IPS-NIHi7 (cell line): Measurements from ENCODE around the gene HERC3.
"Not testable (repeated sequence)": the region's sequence is repeated elsewhere in the genome, so short reads cannot be mapped to it uniquely, and the experiment has no call there.

ENCODE experiments used
- DNase-seq: peaks from one replicate; pipeline ENCODE4 v3.0.0; 2012; ENCODE audit warnings: mixed read lengths; ENCODE audit errors: extremely low spot score

HERC3 gene

DNA sequence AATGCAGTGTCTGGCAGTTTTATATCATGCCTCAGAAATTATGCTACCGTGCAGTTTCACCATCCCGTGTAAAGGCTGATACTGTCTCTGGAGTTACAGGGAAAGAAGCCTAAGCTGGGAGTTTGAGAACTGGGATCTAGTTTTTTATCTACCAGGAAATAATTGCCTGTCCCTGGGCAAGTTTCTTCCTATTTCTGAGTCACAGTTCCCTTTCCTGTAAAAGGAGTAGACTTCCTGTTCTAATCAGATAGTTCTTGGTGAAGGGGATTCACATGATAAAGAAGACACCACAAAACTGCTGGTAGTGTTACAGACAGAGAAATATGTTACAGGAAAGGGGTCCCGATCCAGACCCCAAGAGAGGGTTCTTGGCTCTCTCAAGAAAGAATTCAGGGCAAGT, 17.1 kb downstream of the HERC3 start:
- DNase-seq: no peak

DNA sequence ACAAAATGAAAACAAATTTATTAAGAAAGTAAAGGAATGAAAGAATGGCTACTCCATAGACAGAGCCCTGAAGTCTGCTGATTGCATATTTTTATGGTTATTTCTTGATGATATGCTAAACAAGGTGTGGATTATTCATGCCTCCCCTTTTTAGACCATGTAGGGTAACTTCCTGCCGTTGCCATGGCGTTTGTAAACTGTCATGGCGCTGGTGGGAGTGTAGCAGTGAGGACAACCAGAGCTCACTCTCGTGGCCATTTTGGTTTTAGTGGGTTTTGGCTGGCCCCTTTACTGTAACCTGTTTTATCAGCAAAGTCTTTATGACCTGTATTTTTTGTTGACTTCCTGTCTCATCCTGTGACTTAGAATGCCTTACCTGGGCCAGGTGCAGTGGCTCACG, 17.5 kb downstream of the HERC3 start:
- not testable (repeated sequence) for DNase-seq

DNA sequence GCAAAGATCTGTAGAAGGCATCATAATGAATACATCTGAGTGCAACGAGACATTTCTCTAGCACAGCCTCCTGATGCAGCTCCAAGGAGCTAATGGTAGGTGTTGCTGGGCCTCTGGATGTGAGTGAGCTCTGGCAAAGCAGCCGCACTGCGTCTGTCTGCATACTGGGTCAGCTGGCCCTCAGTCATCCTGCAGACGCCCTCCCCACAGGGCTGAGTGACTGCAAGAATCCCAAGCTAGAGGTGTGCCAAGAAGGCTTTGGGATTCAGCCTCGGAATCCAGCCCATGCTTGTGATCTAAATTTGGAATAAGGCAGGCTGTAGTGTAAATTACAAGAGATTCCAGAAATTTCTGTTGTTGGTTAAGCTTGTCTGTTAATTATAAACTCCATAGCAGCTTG, 18.5 kb downstream of the HERC3 start:
- no peak for DNase-seq

DNA sequence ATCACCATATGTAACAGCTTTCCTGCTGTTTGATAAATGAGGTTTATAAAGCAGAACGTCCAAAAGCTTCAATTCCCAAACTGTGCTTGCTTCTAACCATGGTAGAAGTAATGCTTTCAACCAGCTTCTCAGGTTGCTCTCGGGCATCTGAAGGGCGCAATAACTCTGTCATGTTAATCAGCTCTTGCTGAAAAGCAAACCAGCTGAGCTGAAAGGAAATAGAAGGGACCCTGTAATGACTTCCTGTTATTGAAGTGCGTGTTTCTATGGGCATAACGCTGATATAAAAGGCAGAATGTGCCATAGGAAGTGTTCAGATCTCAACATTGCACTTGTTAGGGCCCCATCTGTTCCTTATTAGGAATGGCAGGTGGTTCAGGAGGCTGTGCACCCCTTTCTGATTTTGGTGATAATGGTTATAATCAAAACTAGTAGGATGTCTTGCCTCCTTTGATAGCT, 21.2 kb downstream of the HERC3 start:
- no peak for DNase-seq

- no peak for DNase-seq
Measured at GRCh38 chr4:88614058-88614457, 21.8 kb downstream of the HERC3 start.

DNA sequence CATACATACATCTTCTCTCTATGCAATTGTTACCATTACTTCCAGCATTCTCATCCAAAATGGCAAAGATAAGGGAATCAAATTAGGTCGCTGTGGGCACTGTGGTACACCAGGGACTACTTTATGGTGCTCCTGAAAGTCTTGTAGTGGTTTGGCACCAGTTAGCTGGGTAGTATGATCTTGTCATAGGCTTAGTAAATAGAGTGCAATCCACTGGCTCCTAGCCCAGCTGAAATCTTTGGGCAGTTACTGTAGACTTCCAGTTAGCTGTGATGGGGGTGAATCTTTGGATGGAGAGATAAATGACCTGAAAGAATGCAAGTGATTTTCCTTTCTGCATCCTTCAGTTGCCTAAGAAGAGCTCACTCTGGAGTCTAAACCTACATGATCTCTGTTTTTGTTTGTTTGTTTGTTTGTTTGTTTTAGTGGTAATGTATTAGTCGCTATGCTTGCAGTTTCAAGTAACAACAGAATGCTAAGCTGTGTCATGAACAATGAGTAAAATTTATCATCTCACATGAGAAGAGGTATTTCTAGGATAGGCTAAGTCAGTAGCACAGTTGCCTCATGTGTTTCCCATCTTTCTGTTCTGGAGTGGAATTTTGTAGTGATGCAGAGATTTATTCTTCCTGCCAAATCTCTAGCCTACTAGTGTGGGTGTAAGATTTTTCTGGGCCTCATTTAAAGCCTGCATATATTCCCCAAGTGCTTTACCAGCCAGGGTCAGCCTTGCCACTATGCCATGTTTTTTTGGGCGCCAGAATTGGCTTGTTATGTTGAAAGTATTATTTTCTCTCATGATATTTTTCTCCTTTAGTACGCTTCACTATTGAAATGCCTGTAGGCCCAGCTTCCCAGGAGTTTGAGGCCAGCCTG, 24.2 kb downstream of the HERC3 start:
- DNase-seq: no peak

- DNase-seq: no peak
Measured at GRCh38 chr4:88618782-88619485, 26.7 kb downstream of the HERC3 start.

DNA sequence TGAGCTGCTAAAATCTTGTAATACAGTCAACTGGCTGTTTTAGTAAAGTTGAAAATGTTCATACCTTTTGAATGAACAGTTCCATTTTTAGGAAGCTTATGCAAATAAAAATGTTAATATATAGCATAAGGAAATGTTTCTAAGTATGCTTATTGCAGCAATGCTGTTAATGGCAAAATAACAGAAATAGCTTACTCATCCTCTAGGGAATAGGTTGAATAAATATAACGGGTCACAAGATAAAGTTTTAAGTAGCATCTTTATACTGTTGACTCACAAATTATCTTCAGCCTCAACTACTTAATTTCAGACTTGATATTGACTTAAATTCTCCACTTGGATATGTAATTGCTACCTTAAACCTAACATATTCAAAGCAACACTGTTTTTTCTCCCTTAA, 27.7 kb downstream of the HERC3 start:
- no peak for DNase-seq

DNA sequence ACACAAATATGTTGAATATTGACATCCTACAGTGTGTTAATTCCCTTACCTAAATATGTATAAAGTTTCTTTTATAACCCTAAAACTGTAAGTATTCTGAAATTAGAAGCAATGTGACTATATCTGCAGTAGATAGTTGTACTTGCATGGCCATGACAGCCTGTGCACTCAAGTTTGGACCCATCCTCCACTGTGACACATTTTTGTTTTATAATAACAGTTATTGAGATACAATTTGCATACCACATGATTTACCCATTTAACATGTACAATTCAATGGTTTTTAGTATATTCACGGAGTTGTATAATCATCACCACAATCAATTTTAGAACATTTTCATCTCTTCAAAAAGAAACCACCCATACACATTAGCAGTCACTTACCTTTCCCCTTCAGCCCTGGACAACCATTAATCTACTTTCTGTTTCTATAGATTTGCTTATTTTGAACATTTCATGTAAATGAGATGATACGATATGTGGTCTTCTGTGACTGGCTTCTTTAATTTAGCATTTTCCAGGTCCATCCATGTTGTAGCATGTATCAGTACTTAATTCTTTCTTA, 29.6 kb downstream of the HERC3 start:
- no peak for DNase-seq

GRCh38 chr4:88623097-88623496, 30.8 kb downstream of the HERC3 start:
- no peak for DNase-seq

GRCh38 chr4:88628746-88629145, 36.5 kb downstream of the HERC3 start:
- no peak for DNase-seq

GRCh38 chr4:88629826-88630225, 37.5 kb downstream of the HERC3 start:
- no peak for DNase-seq

DNA sequence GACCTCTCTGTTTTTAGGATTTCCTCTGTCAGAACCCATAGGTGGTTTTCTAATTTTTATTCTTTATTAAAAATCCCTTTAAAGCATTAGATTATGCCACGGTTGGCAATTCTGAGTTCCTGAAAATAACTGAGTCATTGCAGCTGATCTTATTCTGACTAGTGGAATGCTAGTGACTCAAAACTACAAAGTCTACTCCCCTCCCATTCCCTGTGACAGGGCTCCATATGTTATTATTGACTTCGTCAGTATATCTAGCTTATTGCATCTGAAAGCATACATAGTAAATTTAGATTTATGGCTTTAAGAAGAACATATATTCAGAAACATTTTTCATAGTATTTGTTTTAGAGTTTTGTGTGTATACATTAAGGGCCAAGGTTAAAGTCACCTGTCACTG, 38.5 kb downstream of the HERC3 start:
- no peak for DNase-seq

DNA sequence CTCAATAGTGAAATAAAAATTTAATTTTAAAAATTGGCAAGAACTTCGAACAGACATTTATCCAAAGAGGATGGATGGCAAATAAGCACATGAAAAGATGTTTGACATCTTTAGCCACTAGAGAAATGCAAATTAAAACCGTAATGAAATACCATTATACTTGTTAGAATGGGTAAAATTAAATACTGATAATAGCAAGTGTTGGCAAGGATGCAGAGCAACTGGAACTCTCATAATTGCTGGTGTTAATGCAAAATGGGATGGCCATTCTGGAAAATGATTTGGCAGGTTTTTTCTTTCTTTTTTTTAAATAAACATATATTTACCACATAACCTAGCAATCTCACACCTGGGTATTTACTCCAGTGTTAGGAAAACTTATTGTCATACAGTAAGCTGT, 51.7 kb downstream of the HERC3 start:
- DNase-seq: no peak

DNA sequence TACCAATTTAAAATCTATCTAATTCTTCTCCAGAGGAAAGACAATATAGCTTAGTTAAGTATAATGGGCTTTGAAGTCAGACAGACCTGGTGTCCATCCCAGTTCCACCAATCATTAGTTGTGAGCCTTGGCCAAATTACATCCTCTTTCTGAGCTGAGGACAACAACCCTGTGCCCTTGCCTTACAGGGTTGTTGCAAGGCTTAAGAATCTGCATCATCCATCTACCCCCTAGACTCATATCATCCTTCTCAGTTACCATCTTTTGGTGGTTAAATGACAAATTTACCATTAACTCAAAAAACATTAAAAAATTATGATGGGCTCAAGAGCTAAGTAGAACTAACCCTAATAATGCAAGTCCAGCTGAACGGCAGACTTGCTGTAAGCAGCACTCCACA, 53.7 kb downstream of the HERC3 start:
- DNase-seq: no peak

GRCh38 chr4:88646528-88647280, 54.4 kb downstream of the HERC3 start:
- peak; percentile 43 for DNase-seq

GRCh38 chr4:88649716-88650115, 57.4 kb downstream of the HERC3 start:
- DNase-seq: no peak

- DNase-seq: no peak
Measured at GRCh38 chr4:88653371-88653946, 61.2 kb downstream of the HERC3 start.

- DNase-seq: no peak
Measured at GRCh38 chr4:88655226-88655625, 62.9 kb downstream of the HERC3 start.

DNA sequence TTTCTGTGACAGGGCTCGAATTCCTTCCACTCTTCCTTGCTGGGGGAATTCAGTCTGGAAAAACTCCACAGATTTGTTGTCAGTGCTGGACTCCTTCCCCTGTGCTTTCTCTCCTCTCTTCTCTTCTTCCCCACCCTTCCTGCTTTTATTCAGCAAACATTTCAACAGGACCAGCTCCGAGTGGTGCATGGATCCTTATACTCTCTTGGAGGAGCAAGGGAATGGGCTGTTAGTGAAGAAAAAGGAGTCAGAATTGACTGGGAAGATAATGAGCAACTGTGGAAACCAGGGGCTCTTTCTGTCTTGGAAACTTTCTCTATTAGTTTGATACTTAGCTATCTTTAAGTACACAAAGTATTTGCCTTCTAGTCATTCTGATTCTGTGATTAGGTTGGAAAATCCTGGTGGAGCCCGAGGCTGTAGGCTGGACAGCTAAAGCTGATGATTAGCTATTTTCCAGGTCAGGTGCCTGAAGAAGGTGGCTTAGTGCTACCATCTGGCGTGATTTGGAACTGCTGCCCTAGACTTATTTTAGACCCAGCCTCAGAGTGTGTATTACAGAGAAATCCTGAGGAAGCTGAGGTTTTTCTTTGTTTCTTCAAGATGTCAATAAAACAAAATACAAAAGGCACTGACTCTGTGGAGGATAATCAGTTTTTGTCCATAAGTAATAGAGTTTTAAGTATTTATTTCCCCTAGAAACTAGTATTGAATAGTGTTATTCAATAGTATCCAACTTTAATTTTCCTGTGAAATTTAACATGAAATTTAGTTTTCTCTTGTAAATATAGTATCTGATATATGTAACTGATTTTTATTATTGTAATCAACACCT, 67.0 kb downstream of the HERC3 start:
- DNase-seq: peak; percentile 80

DNA sequence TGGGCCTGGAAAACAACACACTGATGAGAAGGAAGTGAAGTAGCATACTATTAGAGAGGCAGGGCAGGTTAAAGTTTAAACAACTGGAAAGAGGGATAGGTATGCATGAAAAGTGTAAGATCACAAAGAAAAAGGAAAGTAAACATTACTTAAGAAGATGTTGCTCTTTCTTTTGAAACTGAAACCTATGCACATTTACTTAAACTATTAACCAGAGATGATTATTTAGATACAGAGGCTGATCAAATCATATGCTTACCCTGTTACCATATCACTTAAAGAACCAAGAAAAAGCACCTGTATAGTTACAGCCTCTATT, 67.6 kb downstream of the HERC3 start:
- DNase-seq: no peak
